ENCODE results near the gene SARS1.

Gene SARS1

DNA sequence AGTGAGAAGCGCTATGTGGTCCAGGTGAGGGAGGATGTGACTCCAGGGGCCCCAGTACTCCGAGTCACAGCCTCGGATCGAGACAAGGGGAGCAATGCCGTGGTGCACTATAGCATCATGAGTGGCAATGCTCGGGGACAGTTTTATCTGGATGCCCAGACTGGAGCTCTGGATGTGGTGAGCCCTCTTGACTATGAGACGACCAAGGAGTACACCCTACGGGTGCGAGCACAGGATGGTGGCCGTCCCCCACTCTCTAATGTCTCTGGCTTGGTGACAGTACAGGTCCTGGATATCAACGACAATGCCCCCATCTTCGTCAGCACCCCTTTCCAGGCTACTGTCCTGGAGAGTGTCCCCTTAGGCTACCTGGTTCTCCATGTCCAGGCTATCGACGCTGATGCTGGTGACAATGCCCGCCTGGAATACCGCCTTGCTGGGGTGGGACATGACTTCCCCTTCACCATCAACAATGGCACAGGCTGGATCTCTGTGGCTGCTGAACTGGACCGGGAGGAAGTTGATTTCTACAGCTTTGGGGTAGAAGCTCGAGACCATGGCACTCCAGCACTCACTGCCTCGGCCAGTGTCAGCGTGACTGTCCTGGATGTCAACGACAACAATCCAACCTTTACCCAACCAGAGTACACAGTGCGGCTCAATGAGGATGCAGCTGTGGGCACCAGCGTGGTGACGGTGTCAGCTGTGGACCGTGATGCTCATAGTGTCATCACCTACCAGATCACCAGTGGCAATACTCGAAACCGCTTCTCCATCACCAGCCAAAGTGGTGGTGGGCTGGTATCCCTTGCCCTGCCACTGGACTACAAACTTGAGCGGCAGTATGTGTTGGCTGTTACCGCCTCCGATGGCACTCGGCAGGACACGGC lies 37.8 kb downstream of the SARS1 start:
- DNase-seq = no peak

DNA sequence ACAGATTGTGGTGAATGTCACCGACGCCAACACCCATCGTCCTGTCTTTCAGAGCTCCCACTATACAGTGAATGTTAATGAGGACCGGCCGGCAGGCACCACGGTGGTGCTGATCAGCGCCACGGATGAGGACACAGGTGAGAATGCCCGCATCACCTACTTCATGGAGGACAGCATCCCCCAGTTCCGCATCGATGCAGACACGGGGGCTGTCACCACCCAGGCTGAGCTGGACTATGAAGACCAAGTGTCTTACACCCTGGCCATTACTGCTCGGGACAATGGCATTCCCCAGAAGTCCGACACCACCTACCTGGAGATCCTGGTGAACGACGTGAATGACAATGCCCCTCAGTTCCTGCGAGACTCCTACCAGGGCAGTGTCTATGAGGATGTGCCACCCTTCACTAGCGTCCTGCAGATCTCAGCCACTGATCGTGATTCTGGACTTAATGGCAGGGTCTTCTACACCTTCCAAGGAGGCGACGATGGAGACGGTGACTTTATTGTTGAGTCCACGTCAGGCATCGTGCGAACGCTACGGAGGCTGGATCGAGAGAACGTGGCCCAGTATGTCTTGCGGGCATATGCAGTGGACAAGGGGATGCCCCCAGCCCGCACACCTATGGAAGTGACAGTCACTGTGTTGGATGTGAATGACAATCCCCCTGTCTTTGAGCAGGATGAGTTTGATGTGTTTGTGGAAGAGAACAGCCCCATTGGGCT lies 38.6 kb downstream of the SARS1 start:
- no peak for DNase-seq

DNA sequence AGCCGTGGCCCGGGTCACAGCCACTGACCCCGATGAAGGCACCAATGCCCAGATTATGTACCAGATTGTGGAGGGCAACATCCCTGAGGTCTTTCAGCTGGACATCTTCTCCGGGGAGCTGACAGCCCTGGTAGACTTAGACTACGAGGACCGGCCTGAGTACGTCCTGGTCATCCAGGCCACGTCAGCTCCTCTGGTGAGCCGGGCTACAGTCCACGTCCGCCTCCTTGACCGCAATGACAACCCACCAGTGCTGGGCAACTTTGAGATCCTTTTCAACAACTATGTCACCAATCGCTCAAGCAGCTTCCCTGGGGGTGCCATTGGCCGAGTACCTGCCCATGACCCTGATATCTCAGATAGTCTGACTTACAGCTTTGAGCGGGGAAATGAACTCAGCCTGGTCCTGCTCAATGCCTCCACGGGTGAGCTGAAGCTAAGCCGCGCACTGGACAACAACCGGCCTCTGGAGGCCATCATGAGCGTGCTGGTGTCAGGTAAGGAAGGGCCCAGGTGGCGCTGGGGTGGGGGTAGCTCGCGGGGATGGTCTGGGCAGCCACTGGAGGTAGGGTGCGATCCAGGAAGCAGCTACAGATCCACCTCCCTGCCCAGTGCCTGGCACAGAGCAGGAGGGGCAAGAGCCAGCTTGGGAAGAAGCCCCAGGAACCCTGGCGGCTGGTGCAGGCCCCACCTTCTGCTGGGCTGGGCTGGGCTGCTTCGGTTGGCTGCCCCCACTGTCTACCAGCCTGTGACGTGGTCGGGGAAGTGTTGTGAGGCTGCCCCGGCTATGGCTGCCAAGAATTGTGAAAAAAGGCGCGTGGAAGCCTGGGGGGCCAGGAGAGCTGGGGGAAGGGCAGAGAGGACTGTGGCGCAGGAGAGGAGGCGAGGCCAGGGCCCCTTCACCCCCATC lies 39.4 kb downstream of the SARS1 start:
- peak; percentile 83 for DNase-seq

GRCh38 chr1:109253803-109254620 lies 40.3 kb downstream of the SARS1 start:
- peak; percentile 71 for DNase-seq

- no peak for DNase-seq
Measured at GRCh38 chr1:109254621-109255096, 40.9 kb downstream of the SARS1 start.

GRCh38 chr1:109255097-109255651 lies 41.5 kb downstream of the SARS1 start:
- DNase-seq = no peak

- DNase-seq = no peak
Measured at GRCh38 chr1:109255678-109256077, 42.0 kb downstream of the SARS1 start.

- DNase-seq = no peak
Measured at GRCh38 chr1:109256085-109256484, 42.4 kb downstream of the SARS1 start.

DNA sequence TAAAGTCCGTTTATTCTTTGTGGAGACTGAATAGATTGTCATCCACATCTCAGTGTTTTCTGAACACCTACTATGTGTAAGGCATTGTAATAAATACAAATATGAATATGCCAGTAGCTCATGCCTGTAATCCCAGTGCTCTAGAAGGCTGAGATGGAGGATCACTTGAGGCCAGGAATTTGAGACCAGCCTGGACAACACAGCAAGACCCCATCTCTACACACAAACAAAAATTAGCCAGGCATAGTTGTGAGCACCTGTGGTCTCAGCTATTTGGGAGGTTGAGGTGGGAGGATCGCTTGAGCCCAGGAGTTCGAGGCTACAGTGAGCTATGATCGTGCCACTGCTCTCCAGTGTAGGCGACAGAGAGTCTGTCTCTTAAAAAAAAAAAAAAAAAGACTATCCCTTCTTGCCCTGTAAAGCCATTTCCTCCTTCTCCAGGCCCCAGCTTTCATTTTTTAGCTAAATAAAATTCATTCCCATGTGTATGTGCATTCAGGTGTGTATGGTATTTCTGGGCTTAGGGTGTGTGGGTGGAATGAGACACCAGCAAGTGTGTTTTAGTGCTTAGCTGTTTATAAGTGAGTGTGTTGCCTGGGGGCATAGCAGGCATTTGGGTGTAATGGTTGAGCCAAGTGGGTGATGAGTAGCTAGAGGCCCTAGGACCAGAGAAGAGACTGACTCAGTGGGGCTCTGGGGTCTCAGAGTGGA lies 43.4 kb downstream of the SARS1 start:
- no peak for DNase-seq

- DNase-seq = no peak
Measured at GRCh38 chr1:109257682-109258421, 44.1 kb downstream of the SARS1 start.

DNA sequence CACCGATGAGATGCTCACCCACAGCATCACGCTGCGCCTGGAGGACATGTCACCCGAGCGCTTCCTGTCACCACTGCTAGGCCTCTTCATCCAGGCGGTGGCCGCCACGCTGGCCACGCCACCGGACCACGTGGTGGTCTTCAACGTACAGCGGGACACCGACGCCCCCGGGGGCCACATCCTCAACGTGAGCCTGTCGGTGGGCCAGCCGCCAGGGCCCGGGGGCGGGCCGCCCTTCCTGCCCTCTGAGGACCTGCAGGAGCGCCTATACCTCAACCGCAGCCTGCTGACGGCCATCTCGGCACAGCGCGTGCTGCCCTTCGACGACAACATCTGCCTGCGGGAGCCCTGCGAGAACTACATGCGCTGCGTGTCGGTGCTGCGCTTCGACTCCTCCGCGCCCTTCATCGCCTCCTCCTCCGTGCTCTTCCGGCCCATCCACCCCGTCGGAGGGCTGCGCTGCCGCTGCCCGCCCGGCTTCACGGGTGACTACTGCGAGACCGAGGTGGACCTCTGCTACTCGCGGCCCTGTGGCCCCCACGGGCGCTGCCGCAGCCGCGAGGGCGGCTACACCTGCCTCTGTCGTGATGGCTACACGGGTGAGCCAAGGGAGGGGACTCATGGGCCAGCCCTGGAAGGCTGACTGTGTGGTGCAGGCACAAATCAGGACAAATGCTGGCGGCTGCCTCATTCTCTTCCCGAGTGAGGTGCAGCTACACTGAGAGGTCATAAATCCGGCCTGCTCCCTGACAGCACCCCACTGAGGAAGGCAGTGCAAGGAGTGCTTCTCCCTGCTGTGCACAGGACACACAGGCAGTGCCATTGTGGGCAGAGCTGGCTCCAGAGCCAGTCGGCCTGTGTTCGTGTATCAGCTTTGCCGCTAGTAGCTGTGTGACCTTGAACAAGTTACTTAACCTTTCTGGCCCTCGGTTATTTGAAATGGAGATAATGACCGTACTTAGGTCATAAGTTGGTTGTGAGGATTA lies 45.1 kb downstream of the SARS1 start:
- no peak for DNase-seq

- no peak for DNase-seq
Measured at GRCh38 chr1:109259674-109260557, 46.2 kb downstream of the SARS1 start.

GRCh38 chr1:109261006-109261405 lies 47.3 kb downstream of the SARS1 start:
- DNase-seq = no peak

GRCh38 chr1:109261578-109261977 lies 47.9 kb downstream of the SARS1 start:
- DNase-seq = no peak

DNA sequence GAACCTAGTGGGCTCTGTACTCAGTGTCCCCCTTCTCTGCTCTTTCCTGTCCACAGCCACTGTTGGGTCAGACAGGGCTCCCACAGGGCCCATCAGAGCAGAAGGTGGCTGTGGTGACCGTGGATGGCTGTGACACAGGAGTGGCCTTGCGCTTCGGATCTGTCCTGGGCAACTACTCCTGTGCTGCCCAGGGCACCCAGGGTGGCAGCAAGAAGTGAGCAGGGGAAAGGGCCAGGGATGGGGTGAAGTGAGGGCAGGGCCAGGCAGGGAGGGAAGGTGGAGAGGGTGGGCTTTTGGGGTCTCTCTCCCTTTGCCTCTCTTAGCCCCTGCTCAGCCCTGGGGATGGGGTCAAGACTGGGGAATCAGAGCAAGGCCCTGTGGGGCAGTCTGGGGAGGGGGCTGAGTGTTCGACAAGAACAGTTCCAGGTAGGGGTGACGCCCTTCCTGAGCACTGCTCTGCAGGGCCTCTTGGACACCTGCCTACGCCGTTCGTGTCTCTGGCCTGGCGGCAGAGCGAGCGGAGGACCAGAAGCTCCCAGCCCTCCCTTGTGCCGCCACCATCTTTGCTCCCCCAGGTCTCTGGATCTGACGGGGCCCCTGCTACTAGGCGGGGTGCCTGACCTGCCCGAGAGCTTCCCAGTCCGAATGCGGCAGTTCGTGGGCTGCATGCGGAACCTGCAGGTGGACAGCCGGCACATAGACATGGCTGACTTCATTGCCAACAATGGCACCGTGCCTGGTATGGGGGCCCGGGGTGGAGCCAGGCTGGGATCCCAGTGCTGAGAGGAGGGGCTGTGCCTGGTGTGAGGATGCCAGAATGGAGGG lies 48.7 kb downstream of the SARS1 start:
- DNase-seq = no peak

- no peak for DNase-seq
Measured at GRCh38 chr1:109263234-109263596, 49.5 kb downstream of the SARS1 start.

All from midbrain (tissue), 1 donor.